ENCODE data around the gene PCBP3.
A peak's percentile ranks its signal among the peaks of the same experiment; 100 is the strongest.
"Not testable (repeated sequence)": the region's sequence is repeated elsewhere in the genome, so short reads cannot be mapped to it uniquely, and the experiment has no call there.

Gene PCBP3

GRCh38 chr21:45975020-45975666 lies 331.6 kb downstream of the PCBP3 start:
- peak; percentile 54 for DNase-seq

DNA sequence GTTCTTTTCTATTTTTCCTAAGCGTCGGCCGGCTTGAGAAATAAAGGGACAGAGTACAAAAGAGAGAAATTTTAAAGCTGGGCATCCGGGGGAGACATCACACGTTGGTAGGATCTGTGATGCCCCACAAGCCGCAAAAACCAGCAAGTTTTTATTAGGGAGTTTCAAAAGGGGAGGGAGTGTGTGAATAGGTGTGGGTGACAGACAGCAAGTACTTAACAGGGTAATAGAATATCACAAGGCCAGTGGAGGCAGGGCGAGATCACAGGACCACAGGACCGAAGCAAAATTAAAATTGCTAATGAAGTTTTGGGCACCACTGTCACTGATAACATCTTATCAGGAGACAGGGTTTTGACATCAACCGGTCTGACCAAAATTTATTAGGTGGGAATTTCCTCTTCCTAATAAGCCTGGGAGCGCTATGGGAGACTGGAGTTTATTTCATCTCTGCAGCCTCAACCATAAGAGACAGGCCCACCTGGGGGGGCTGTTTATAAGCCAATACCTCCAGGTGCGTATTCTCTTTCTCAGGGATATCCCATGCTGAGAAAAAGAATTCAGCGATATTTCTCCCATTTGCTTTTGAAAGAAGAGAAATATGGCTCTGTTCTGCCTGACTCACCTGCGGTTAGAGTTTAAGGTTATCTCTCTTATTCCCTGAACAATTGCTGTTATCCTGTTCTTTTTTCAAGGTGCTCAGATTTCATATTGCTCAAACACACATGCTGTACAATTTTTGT lies 332.3 kb downstream of the PCBP3 start:
- not testable (repeated sequence) for DNase-seq

- DNase-seq = no peak
Measured at GRCh38 chr21:45976701-45977311, 333.3 kb downstream of the PCBP3 start.

DNA sequence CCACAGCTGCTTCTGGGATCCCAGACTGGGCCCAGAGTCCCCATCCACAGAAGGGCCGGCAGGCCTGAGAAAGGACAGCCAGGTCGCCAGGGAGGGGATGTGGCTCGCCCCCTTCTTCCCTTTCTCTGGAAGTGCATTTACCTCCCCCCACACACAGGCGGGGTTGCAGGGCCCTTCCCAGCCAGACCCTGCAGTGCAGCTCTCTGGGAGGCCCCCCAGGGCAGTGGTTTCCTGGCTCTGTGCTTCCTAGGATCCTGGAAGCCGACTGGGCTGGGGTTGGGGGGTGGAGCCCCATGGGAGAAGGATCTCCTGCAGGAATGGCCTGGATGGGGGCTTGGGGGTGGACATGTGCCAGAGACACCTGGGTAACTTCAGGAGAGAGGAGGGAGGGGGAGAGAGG lies 333.9 kb downstream of the PCBP3 start:
- DNase-seq = peak; percentile 39

- DNase-seq = no peak
Measured at GRCh38 chr21:45979141-45979631, 335.7 kb downstream of the PCBP3 start.

- no peak for DNase-seq
Measured at GRCh38 chr21:45979651-45980050, 336.1 kb downstream of the PCBP3 start.

DNA sequence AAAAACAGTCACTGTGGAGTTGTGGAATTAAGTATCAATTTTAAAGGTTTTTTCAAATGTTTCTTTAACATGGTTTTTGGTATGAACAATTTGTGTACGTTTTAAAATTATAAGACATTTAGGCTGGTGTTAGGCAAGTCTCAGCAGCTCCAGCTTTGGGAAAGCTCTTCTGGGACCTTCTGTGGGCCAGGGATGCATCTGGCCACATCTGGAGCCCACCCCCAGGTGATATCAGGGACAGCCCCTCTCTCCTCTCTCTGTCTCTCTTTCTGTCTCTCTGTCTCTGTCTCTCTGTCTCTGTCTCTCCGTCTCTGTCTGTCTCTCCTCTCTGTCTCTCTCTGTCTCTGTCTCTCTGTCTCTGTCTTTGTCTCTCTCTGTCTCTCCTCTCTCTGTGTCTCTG lies 336.7 kb downstream of the PCBP3 start:
- no peak for DNase-seq

DNA sequence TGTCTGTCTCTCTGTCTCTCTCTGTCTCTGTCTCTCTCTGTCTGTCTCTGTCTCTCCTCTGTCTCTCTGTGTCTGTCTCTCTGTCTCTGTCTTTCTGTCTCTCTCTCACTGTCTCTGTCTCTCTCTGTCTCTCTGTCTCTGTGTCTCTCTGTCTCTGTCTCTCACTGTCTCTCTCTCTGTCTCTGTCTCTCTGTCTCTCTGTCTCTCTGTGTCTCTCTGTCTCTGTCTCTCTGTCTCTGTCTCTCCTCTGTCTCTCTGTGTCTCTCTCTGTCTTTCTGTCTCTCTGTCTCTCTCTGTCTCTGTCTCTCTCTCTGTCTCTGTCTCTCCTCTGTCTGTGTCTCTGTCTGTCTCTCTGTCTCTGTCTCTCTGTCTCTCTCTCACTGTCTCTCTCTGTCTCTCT lies 337.2 kb downstream of the PCBP3 start:
- DNase-seq = no peak

DNA sequence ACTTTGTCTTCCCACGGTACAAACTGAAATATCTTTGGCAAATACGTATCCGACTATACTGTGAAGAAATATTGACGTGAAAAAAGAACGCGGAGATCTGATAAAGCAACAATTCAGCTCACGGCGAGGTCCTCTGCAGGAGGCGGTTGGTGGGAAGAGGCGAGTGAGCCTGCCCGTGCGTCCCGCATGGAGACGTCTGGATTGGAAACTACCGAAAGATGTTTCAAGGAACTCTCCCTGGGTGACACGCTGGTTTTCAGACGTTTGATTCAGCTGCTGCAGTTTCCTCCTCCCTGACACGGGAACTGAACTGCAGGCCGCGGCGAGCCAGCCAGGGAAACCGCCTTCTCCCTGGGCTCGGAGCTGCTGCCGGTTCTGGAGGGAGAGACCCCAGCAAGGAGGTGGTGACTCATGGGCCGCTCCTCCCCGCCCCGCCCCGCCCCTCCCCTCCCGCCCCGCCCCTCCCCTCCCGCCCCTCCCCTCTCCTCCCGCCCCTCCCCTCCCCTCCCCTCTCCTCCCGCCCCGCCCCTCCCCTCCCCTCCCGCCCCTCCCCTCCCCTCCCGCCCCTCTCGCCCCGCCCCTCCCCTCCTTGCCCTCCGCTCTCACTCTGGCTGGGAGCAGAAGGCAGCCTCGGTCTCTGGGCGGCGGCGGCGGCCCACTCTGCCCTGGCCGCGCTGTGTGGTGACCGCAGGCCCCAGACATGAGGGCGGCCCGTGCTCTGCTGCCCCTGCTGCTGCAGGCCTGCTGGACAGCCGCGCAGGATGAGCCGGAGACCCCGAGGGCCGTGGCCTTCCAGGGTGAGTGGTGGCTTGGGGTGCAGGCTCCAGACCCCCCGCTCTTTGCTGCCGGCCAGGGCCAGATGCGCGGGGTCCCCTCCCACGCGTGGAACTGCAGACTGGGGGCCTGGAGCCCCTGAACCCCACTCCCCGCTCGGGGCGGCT lies 337.9 kb downstream of the PCBP3 start, which contains the start of gene COL6A1:
Gene COL6A1, plus strand, starts transcription at position 620 of the 941 bp plus-strand sequence. Its CDS starts 81 bp downstream, at position 701.
- DNase-seq = peak; percentile 92

DNA sequence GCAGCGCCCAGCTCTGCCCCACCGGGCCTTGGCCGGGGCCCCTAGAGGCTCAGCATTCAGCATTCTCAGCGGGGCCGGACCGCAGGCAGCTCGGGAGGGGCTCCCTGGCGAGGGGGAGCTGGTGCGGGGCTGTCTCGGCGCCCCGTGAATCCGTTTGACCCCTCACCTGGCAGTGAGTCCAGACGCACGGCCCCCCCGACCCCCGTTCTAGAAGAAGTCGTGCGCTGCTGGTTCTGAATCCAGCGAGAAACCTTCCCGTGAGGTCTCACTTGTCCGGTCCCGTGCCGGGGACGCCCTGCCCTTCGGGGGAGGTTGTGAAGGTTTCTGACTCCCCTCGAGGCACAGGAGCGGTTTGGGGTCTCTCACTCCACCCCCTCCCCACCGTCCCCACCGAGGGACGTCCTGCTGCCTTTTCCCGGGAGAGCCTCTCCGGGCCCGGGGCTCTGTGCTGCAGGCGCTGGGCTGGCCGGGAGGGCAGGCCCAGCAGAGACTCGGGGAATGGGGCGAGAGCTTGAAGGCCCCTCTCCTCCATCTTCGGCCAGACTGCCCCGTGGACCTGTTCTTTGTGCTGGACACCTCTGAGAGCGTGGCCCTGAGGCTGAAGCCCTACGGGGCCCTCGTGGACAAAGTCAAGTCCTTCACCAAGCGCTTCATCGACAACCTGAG lies 338.7 kb downstream of the PCBP3 start:
- peak; percentile 68 for DNase-seq

- peak; percentile 53 for DNase-seq
Measured at GRCh38 chr21:45982758-45983648, 339.5 kb downstream of the PCBP3 start.

GRCh38 chr21:45983649-45983965 lies 340.1 kb downstream of the PCBP3 start:
- no peak for DNase-seq

DNA sequence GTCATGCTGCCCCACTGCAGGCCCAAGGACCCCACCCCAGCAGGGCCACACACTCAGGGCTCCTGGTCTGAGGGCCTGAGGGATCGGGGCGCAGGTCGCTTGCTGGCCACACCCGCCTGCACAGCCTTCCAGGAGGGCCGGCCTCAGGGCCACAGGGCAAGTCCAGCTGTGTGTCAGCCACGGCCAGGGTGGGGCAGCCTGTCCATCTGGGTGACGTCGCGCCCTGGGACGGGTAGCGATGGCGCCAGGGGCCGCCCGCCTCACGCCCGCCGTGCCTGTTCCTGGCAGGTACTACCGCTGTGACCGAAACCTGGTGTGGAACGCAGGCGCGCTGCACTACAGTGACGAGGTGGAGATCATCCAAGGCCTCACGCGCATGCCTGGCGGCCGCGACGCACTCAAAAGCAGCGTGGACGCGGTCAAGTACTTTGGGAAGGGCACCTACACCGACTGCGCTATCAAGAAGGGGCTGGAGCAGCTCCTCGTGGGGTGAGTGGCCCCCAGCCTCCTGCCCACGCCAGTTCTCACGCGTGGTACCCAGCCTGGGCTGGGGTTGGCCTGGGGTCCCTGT lies 340.5 kb downstream of the PCBP3 start:
- no peak for DNase-seq

GRCh38 chr21:45984584-45985095 lies 341.1 kb downstream of the PCBP3 start:
- DNase-seq = no peak

DNA sequence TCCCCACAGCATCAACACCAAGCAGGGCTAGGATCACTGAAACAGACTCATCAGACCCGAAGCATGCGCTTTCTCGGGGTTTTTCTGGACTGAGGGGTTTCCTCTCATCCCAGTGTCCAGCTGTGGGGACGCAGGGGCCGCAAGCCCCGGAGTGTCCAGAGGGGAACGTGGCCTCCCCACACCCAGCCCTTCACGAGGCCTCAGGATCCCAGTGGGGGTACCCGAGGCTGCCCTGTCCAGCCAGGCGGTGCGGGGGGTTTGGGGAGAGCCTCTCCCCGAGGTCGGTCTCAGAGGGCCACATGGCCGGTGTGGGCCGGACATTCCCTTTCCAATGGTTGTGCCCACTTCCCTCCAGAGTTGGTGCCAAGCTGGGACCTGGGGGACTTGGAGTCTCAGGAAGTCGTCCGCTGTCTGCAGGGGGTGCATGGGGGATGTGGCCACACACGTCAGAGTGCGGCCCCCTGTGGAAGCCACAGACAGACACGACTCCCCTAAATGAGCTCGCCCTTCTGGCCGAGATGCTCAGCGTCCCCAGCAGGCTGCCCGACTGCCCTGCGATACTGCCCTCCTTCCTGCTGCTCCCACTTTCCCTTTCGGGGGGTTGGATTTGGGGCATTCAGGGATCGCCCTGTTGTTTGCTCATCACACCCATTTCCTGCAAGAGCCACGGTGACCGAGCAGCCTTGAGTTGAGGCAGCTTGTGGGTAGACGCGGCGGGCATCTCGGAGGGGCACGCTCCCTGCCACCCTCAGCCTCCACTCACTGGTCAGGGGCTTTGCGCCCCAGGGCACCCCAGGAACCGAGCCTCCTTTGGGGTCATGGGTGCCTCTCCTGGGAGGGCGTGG lies 342.2 kb downstream of the PCBP3 start:
- DNase-seq = no peak

DNA sequence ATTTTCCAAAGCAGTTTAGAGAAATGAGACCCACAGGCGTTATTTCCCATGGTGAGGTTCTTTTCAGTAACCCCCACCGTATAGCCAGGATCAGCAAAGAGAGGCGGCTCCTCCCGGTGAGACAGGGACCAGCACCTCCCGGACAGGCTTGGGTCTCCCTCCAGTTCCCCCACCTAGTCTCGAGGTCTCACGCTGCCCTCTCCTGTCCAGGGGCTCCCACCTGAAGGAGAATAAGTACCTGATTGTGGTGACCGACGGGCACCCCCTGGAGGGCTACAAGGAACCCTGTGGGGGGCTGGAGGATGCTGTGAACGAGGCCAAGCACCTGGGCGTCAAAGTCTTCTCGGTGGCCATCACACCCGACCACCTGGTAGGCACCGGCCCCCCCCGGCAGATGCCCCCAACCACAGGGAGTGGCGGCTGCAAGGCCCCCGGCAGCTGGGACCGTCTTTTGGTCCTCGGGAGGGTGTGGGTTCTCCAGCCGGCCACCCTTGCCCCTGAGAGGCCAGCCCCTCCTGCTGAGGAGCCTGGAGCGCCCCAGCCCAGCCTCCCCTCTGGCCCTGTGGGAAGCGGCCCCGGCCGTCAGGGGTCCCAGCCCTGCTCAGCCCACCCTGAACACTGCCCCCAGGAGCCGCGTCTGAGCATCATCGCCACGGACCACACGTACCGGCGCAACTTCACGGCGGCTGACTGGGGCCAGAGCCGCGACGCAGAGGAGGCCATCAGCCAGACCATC lies 343.0 kb downstream of the PCBP3 start:
- no peak for DNase-seq

GRCh38 chr21:45987121-45987711 lies 343.7 kb downstream of the PCBP3 start:
- DNase-seq = no peak

Measured in retina (tissue), 1 donor.